IMR-90 (cell line): Measurements from ENCODE around the gene GTF2F1. TPM values are rescaled to one million over a fixed set of nuclear protein-coding genes. Genes with fewer than 3 reads are reported as not detected.
A peak's percentile ranks its signal among the peaks of the same experiment; 100 is the strongest.

Experiments
- ATAC-seq: fragments of 200-7000 bp; cut with Tn5 transposase; 2 replicates; pipeline ENCODE4 v1.9.1; 2020; ENCODE audit warnings: low read depth, mild to moderate bottlenecking, moderate library complexity
- BruUV-seq: library from RNA; stranded (reverse); fragments of 400-500 nt; replicated peaks from 2 replicates; lab custom pipeline; 2021; lab: Mats Ljungman, UMichigan
- CTCF ChIA-PET: fragments of 300-600 bp; formaldehyde crosslinking; extraction: SDS; loops from one replicate; lab custom pipeline; 2021; ENCODE audit warnings: antibody characterized with exemption; lab: Yijun Ruan, JAX
- POLR2A ChIA-PET: fragments of 300-600 bp; sonication (Branson Sonifier 250); formaldehyde crosslinking; loops from one replicate; lab custom pipeline; 2022; ENCODE audit warnings: antibody characterized with exemption; ENCODE audit not compliant: unreplicated experiment; lab: Charles Lee
- DNase-seq: peaks from one replicate; pipeline ENCODE4 v3.0.0; 2013
- H2AFZ ChIP-seq: replicated peaks from 2 replicates; pipeline ENCODE3; 2013; ENCODE audit warnings: low read length, mild to moderate bottlenecking; ENCODE audit not compliant: poor library complexity
- H2AK5ac ChIP-seq: 2 replicates; pipeline ENCODE4 v1.6.1; 2013; ENCODE audit warnings: low read depth, low read length, inconsistent platforms
- H2AK9ac ChIP-seq: replicated peaks from 2 replicates; pipeline ENCODE3; 2013; ENCODE audit warnings: mild to moderate bottlenecking, low read depth, low read length, moderate library complexity; ENCODE audit not compliant: poor library complexity
- H2BK120ac ChIP-seq: 2 replicates; pipeline ENCODE4 v1.6.1; 2013; ENCODE audit warnings: low read depth, low read length, inconsistent platforms
- H2BK15ac ChIP-seq: 3 replicates; pipeline ENCODE4 v1.6.1; 2013; ENCODE audit warnings: low read depth, low read length, inconsistent platforms
- H2BK20ac ChIP-seq: 2 replicates; pipeline ENCODE4 v1.6.1; 2013; ENCODE audit warnings: low read depth, mild to moderate bottlenecking, inconsistent platforms, low read length, moderate library complexity
- H2BK5ac ChIP-seq: 2 replicates; pipeline ENCODE4 v1.6.1; 2013; ENCODE audit warnings: mild to moderate bottlenecking, low read depth, low read length, inconsistent platforms; ENCODE audit not compliant: poor library complexity, severe bottlenecking
- H3K14ac ChIP-seq: replicated peaks from 2 replicates; pipeline ENCODE4 v1.6.1; 2013; ENCODE audit warnings: low read depth, low read length, inconsistent platforms
- H3K18ac ChIP-seq: 2 replicates; pipeline ENCODE4 v1.6.1; 2013; ENCODE audit warnings: low read depth, low read length, control low read depth
- H3K23ac ChIP-seq: 2 replicates; pipeline ENCODE4 v1.6.1; 2013; ENCODE audit warnings: low read depth, low read length, inconsistent platforms
- H3K27ac ChIP-seq: 2 replicates; pipeline ENCODE4 v1.5.1; 2013; ENCODE audit warnings: mild to moderate bottlenecking, control low read depth, low read length; ENCODE audit not compliant: insufficient read depth
- H3K27me3 ChIP-seq: 2 replicates; pipeline ENCODE4 v1.6.1; 2013; ENCODE audit warnings: low read length; ENCODE audit not compliant: control insufficient read depth, insufficient read depth
- H3K36me3 ChIP-seq: 2 replicates; pipeline ENCODE4 v1.6.1; 2013; ENCODE audit warnings: low read length, mixed read lengths; ENCODE audit not compliant: control insufficient read depth, insufficient read depth
- H3K4ac ChIP-seq: 2 replicates; pipeline ENCODE4 v1.6.1; 2013; ENCODE audit warnings: low read depth, low read length, inconsistent platforms
- H3K4me1 ChIP-seq: 2 replicates; pipeline ENCODE4 v1.6.1; 2013; ENCODE audit warnings: low read length, mixed read lengths; ENCODE audit not compliant: control insufficient read depth, insufficient read depth
- H3K4me2 ChIP-seq: 2 replicates; pipeline ENCODE4 v1.6.1; 2013; ENCODE audit warnings: low read depth, mild to moderate bottlenecking, control low read depth, low read length, moderate library complexity
- H3K4me3 ChIP-seq: 2 replicates; pipeline ENCODE4 v1.5.1; 2013; ENCODE audit warnings: low read depth, mild to moderate bottlenecking, control low read depth, low read length, moderate library complexity; ENCODE audit not compliant: insufficient read depth
- H3K56ac ChIP-seq: 2 replicates; pipeline ENCODE4 v1.6.1; 2013; ENCODE audit warnings: low read length, inconsistent platforms; ENCODE audit not compliant: insufficient read depth; ENCODE audit errors: extremely low read depth
- H3K79me1 ChIP-seq, 2 experiments: 2 replicates each; pipeline ENCODE4 v1.6.1; 2013; ENCODE audit warnings: low read length in 2 of 2, inconsistent platforms in 1 of 2, low read depth in 1 of 2
- H3K9ac ChIP-seq: 2 replicates; pipeline ENCODE4 v1.6.1; 2013; ENCODE audit warnings: low read depth, low read length, control low read depth
- H3K9me1 ChIP-seq: 2 replicates; pipeline ENCODE4 v1.6.1; 2013; ENCODE audit warnings: low read length, inconsistent platforms; ENCODE audit not compliant: insufficient read depth
- H3K9me3 ChIP-seq: 2 replicates; pipeline ENCODE4 v1.6.1; 2013; ENCODE audit warnings: low read length; ENCODE audit not compliant: control insufficient read depth, insufficient read depth
- H4K20me1 ChIP-seq: 2 replicates; pipeline ENCODE4 v1.6.1; 2013; ENCODE audit warnings: low read length, inconsistent platforms; ENCODE audit not compliant: insufficient read depth
- H4K5ac ChIP-seq: 2 replicates; pipeline ENCODE4 v1.6.1; 2013; ENCODE audit warnings: mild to moderate bottlenecking, low read depth, low read length, control low read depth
- H4K8ac ChIP-seq, 2 experiments: 2 replicates each; pipeline ENCODE4 v1.6.1; 2013; ENCODE audit warnings: low read depth in 2 of 2, low read length in 2 of 2, control low read depth in 1 of 2, inconsistent platforms in 1 of 2
- H4K91ac ChIP-seq: 2 replicates; pipeline ENCODE4 v1.6.1; 2013; ENCODE audit warnings: low read depth, low read length, inconsistent platforms; ENCODE audit not compliant: insufficient read depth
- MAZ ChIP-seq: IDR thresholded peaks from 2 replicates; pipeline ENCODE4 v1.6.1; 2012; ENCODE audit warnings: low read depth, mild to moderate bottlenecking, low read length, improper control_type of control experiment, moderate library complexity, borderline replicate concordance
- WGBS, 2 experiments: methylation state at CpG; one replicate each; pipeline versions ENCODE4 v1.1.5 to v1.1.7; 2013; ENCODE audit warnings: missing lambda C conversion rate in 2 of 2; ENCODE audit not compliant: insufficient read length in 1 of 2; ENCODE audit errors: extremely low coverage in 2 of 2; 5-methylcytosine and 5-hydroxymethylcytosine counted together
- dilution Hi-C: fragments of 300-500 bp; cut with HindIII; formaldehyde crosslinking; loops from one replicate; pipeline ENCODE4 v1.14.3; 2018; ENCODE audit warnings: low sequenced_read_pairs; ENCODE audit not compliant: unreplicated experiment
- in situ Hi-C: fragments of 300-500 bp; cut with MboI; formaldehyde crosslinking; loops from 3 replicates; pipeline ENCODE4 v1.14.3; 2019; ENCODE audit warnings: low sequenced_read_pairs, inconsistent platforms, mixed read lengths
- intact Hi-C: fragments of 100-400 bp; cut with micrococcal nuclease; formaldehyde crosslinking; loops from 2 replicates; pipeline ENCODE4 v1.10.0; 2022
- polyA plus RNA-seq, 3 experiments: library from polyadenylated mRNA; depleted of rRNA; stranded (reverse); fragments of >200 nt; gene quantifications; 2 replicates each; pipeline ENCODE4 v1.2.3, GENCODE V29; 2012; ENCODE audit warnings: low replicate concordance in 1 of 3
- total RNA-seq: library from RNA; depleted of rRNA; stranded (reverse); fragments of >200 nt; gene quantifications from 2 replicates; pipeline ENCODE4 v1.2.3, GENCODE V29; 2012

Gene GTF2F1
- total and polyA plus RNA-seq, 2 of the 4 experiments (the other 2 are of a cell fraction) = 43.7 to 51.4 TPM

GRCh38 chr19:6383188-6383587 is 9.8 kb downstream of the GTF2F1 start:
- BruUV-seq = no TSS peak
- POLR2A ChIA-PET = no interaction called here
- in situ Hi-C loops = no loop called here

More at GRCh38 chr19:6383188-6383587, 9.8 kb downstream of the GTF2F1 start:
- Histone ChIP-seq H3K27me3 (no peaks in the 10 kb centered on the region), H3K4ac (no peak overlapping the region), H3K14ac (no peak overlapping the region), H3K4me3 (no peak overlapping the region), H3K18ac (no peak overlapping the region), H3K23ac (no peak overlapping the region), H2AK5ac (no peak overlapping the region), H2BK5ac (no peak overlapping the region), H2AFZ (no peak overlapping the region), H2AK9ac (peak overlapping the region; percentile 16), H2BK120ac (no peak overlapping the region), H3K9me1 (no peaks in the 10 kb centered on the region), H2BK20ac (no peak overlapping the region), H3K4me1 (peaks cover 2% of the 10 kb centered on the region; the same call in 1 of the 2 replicates), H3K79me1 (peaks cover 0 to 3% of the 10 kb centered on the region in 2 experiments; a peak in 2 of 4 replicates), H4K91ac (no peak overlapping the region), H4K8ac (no peak overlapping the region), H3K56ac (no peak overlapping the region), H3K9me3 (peaks cover 7% of the 10 kb centered on the region; the same call in 1 of the 2 replicates), H3K27ac (no peak overlapping the region), H3K4me2 (no peak overlapping the region), H3K9ac (no peak overlapping the region), H3K36me3 (peaks cover 70% of the 10 kb centered on the region), H4K5ac (no peak overlapping the region), H4K20me1 (no peaks in the 10 kb centered on the region), H2BK15ac (no peak overlapping the region)
- no peak for ATAC-seq
- 92% methylated on average over 14 of the region's 19 CpGs; no CpG with 5 or more reads in 1 of the 2 experiments for WGBS, 2 experiments
- dilution Hi-C loops = no loop called here
- DNase-seq = no peak
- TF ChIP-seq MAZ = no peak
- intact Hi-C loops = no loop called here
- CTCF ChIA-PET = no interaction called here
